Inflammatory macrophage treated with lipopolysaccharide for 4 hours (primary cell): ENCODE measurements around the gene CAPN9.
A peak's percentile ranks its signal among the peaks of the same experiment; 100 is the strongest.

Experiments used
- DNase-seq: peaks from one replicate; pipeline ENCODE4 v3.0.0-alpha.2; 2020

The CAPN9 gene

DNA sequence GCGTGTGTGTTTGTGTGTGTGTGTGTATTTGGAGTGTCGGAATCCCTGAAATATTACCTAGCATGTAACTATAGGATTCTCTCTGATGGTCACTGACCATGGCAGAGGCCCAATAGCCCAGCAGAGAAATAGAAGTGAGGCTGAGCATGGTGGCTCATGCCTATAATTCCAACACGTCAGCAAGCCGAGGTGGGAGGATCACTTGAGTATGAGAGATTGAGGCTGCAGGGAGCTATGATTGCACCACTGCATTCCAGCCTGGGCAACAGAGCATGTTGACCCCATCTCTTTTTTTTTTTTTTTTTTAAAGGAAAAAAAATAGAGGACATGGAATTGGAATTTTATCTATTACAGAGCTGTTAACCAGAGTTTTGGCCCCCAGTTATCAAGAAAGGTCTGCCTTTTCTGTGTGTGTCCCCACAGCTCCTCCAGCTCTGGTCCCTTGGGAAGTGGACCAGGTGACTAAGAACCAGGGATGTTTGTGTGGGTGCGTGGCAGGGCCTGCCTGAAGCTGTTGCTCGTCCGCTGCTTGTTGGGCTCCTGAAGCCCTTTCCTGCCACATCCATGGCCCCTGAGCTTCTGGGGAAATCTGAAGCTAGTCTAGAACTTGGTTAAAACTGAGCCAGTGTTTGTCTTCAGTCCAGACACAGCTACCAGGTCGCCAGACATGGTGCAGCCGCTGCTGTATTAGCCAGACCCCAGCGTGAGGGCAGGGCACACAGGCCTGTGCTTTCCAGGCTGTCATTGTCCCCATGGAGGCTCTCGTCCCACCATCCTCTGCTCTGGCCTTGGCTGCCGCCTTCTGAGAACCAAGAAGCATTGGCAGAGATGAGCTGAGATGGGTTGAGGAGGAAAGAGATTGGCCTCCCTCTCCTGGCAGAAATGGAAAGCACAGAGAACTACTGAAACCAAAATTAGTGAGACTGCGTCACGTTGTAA, 25.5 kb downstream of the CAPN9 start:
- DNase-seq: peak; percentile 7

DNA sequence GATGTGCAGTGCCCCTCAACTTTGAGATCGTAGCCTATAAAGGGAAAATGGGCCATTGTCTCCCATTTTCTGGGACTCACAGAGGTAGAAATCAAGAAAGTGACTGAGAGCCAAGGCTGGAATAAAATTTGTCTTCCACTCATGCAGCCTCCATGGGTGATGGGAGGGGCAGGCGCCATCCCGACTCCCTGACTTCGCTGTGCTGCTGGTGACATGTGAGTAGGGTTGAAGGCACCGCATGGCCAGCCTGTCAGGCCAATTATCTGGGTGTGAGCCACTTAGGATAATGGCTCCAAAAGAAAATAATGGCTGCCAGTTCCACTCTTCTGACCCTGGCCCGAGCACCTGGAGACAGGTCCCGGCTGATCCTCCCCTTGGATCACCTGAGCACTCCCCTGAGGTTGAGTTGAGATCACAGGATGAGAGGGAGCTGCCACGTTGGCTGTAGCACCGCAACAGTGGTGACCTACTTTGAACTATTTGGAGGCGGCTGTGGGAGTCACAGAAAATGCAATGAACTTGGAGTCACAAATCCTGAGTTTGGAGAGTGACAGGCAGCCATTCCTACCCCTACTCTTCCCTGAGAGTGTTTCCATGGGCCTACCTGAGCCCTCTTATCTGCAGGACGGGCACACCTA, 26.3 kb downstream of the CAPN9 start:
- no peak for DNase-seq

DNA sequence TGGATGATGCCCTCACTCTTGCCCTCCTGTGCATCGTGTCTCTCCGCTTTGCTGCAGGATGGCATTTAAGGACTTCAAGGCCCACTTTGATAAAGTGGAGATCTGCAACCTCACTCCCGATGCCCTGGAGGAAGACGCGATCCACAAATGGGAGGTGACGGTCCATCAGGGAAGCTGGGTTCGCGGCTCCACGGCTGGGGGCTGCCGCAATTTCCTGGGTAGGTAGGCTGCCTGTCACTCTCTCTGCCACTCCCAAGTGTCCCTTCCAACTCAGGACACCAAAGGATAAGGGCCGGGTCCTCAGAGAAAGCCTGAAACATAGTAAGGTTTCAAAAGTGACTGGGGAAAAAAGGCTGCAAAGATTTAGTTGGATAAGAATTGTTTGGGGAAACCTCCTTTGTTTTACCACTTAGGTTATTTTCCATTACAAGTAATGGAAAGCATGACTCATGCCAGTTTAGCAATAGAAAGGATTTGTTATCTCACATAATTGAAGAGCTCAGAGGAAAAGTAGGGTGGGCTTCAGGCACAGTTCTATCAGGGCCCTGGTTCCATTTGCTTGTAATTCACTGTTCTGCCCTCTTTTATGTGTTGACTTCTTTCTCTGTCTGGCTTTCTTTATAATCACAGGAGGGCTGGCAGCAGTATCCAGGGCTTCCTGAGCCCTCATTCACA, 31.9 kb downstream of the CAPN9 start:
- DNase-seq: no peak

DNA sequence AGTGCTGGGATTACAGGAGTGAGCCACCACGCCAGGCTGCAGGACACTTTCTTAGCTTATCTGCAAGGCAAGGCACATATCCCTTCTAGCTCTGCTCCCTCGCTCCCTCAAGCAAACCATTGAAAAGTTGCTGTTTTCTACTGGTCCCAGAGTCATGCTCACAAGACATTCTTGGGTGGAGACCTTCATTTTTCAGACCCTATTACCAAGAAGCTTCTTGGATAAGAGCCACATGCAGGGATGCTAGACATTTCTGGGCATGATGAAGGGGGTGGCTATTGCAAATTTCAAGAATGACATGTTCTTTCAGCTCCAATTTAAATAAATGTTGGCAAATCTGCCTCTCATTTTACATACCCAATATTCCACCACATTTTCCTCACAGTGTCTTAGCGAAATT, 33.9 kb downstream of the CAPN9 start:
- DNase-seq: no peak

DNA sequence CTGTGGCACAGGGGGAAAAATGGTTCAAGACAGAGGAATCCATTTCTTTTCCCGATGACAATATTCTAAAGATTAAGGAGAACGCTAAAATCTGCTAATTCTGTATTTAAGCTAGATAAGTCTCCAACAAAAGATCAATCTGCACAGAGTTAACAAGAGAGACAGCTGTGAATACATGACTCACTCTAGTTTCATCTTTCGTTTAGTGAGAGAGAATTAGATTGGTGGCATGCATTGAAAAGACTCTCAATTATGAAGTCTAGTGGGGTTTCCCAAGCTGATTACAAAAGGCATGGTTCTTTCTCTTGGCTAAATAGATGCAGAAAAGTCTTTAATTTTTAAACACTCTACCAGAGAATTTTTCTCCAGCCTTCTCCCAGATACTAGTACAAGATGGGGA, 34.4 kb downstream of the CAPN9 start:
- DNase-seq: no peak

DNA sequence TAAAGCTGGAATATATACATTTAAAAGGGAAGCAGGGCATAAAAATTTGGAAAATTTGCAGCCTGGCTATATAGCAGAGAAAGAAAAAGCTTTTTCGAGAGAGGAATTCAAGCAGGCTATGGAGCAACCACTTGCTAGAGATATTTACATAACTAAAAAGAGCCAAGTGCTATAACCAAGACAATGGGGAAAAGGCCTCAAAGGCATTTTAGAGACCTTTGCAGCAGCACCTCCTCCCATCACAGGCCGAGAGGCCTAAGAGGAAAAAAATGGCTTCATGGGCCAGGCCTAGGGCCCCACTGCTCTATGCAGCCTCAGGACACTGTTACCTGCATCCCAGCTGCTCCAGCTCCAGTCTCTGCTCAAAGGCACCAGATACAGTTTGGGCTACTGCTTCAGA, 37.0 kb downstream of the CAPN9 start:
- no peak for DNase-seq

DNA sequence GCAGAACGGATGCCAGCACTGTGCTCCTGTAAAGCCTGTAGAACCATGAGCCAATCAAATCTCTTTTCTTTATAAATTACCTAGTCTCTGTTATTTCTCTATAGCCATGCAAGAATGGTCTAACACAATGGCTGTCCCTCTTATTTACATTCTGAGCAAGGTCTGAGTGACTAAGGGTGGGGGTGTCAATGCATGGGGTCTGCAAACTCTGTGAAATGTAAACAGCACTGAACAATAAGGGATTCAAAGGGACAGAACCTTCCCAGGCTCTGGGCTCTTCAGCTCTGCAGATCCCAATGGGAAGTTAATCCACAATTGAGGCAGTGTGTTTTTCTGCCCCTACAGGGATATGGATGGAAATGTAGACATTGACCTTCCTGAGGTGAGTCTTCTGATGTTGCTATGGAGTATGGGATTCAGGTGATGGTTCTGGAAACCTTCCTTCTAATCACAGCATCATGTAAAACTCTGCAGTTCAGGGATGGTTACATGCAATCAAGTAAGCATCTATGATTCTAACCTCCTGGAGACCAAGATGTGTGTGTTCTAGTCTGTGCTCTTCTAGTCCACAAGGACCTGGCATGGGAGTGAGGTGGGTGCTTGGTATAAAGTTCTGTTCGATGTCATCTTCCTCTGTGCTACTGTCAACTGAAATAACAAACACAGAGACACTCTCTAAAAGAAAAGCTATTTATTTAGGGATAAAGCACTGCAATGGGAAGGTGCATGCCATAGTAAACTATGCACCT, 38.6 kb downstream of the CAPN9 start:
- no peak for DNase-seq

DNA sequence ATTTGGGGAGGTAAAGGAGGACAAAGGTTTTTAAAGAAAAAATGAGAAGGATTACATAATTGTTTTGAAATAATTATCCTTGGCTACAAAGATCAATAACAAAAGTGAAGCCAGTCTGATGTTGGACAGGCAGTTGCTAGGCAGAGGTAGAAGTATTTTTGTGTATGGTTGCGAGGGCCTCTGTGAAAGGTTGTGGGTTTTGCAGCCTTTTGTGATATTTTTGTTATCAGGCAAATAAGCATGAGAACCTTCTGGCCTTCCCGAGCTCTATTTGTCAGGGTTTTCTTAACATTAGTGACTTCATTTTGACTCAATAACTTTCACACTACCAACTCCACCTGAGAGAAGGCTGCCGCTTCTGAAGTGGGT, 39.2 kb downstream of the CAPN9 start:
- DNase-seq: no peak

DNA sequence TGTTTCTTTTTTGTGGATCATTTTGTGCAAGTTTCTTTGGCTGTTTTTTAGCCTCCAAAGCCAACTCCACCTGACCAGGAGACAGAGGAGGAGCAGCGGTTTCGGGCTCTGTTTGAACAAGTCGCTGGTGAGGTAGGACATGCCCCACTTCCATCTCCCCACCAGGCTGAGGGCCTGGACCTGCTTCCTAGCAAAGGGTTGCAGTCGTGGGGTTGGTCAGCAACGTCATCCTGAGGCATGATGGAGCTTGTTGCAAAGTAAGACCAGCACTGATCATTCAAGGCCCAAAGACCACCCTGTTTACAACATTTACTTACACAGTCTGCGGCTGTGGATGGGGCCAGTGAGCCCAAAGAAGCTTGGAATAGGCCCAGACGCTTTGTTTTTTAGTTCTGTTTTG, 40.3 kb downstream of the CAPN9 start:
- no peak for DNase-seq

DNA sequence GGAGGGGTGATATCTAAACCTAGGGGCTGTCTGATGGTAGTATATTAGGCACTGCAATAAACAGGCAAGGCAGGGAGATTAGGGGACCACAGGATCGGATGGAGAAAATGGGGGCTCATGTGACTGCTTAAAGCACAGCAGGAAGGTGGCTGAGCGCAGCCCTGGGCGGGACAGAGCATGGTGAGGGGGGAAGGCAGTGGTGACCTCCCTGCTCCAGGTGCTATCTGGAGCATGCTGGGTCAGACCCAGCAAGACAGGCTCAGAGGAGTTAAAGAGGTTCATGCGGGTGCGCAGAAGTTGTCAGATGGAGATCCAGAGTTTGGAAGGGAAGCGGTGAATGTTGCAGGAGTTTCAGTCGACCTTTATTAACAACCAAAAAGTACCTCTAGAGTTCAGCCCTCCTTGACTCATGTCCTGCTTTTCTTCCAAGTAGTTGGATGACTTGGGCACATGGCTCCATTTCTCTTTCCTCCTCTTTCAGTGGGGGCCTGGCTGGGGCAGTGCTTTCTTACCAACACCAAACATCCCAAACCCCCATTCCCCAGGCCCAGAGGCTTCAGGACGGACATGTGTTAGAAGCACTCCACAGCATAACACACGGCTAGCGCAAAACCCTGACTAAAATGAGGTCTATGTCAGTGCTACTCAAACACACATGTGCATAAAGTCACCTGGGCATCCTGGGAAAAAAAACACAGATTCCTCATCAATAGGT, 41.5 kb downstream of the CAPN9 start:
- DNase-seq: no peak

DNA sequence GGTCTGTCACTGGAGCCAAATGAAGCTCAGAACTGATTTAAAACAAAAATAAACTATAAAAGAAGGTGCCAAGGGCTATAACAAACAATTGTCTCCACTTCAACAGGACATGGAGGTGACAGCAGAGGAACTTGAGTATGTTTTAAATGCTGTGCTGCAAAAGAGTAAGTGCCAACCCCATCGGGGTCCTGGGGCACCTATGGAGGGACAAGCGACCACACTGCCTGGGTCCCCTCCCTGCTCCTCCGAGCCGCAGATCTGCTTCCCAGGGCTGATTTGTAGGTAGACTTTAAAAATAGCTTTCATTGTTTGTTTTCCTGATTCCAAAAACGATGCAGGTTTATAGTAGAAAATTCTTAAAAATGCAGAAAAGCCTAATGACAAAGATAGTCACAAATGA, 42.8 kb downstream of the CAPN9 start:
- DNase-seq: no peak

DNA sequence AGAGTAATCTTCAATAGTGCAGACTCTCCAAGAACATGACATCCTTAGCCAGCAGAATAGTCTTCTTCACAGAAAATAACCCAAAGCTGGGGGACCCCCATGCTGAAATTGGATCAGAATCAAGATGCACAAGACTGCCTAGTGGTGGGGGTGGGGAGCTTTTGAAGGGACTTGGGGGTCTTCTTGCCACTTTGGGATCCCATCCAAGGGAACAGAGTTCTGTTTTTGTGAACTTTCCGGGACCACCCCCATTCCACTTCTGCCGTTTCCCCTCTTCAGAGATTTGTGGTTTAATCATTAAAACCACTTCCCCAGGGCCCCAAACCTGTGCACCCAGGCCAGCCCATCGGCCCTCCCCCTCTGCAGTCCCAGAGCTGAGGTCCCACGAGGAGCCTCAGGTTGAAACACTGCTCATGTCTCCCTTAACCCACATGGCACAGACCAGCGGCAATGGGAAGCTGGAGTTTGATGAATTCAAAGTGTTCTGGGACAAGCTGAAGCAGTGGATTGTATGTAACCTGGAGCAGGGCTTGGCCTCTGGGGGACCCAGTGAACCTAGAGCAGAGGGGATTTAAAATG, 44.9 kb downstream of the CAPN9 start:
- DNase-seq: no peak

DNA sequence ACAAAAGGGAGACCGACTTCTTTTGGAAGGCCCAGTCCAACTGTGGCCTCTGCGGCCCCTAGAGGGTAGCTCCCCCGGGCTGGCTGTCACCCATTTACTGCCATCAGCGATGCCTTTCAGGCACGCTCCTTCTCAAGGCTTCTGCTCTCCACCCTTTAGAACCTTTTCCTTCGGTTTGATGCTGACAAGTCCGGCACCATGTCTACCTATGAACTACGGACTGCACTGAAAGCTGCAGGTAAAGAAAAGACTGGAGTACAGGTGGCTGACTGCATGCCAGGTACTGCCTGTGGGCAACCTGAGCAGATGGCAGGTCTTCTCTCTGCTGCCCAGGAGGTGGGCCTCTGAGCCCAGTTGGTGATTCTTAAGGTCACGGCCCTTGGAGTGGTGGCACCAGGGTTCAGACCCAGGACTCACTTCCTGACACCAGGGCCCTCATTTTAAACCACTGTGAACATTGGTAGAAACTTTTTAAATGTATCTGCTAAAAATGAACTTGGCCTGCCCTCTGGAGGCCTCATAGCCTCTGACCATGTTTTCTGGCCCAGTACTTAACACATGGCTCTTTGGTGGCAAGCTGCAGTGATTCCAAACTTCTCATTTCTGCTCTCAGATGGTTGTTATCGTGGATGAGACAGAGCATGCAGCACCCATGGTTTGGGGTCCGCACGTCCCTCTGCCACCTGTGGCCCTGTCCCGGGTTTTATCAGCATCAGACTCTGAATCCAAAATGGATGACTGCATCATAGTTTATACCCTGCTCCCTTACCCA, 45.7 kb downstream of the CAPN9 start:
- DNase-seq: no peak

DNA sequence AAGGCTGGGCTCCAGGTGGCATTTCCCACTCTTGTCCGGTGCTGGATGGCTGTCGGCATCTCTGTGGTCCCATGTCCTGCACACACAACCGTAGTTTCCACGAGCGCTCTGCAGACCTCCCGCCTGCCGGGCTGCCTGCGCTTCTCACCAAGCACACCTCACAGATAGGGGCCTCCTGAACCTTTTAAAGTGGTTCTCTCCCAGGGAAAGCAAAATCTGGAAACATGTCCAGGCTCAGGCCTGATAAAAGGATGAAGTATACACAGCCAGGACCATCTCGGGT, 46.2 kb downstream of the CAPN9 start:
- DNase-seq: no peak

DNA sequence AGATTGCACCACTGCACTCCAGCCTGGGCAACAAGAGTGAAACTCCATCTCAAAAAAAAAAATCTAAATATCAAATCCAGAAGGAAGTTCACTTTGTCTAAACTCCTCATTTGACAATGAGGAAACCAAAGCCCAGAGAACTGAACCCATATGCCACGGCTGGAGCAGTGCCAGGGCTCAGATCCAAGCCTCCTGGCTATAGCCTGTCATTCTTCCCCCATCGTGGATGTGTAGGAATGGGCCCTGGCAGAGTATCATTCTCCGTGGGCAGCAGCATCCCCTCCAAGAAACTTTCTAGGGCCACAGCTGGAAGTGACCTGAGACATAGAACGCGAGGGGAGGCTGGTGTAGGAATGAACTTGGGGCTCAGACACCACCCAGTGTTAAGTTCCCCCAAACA, 47.2 kb downstream of the CAPN9 start:
- DNase-seq: no peak

DNA sequence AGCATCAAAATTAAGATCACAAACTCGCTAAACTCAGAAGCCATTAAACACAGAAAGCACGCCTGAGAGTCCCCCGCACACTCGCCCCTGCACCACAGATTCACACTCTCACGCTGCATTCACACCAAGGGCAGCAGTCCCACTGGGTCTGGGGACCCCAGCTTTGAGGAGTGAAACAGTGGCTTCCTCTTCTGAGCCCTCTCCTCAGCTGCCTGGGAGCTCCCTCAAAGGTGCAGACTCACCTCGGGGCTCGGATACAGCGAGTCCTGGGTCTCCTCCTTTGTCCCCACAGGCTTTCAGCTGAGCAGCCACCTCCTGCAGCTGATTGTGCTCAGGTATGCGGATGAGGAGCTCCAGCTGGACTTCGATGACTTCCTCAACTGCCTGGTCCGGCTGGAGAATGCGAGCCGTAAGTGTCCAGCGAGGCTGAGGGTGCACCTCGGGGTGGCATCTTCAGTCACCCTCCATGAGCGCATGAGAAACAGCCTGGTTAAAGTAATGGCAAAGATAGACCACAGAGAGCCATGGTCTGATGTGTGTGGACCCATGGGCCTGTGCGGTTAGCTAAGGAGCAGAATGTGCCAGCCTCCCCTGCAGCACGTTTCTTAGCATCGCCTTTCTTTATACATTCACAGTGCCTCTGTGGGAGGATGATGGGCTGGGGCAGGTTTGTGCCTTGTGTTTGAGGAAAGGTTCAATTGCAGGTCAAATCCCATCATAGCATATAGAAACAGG, 47.9 kb downstream of the CAPN9 start:
- no peak for DNase-seq

DNA sequence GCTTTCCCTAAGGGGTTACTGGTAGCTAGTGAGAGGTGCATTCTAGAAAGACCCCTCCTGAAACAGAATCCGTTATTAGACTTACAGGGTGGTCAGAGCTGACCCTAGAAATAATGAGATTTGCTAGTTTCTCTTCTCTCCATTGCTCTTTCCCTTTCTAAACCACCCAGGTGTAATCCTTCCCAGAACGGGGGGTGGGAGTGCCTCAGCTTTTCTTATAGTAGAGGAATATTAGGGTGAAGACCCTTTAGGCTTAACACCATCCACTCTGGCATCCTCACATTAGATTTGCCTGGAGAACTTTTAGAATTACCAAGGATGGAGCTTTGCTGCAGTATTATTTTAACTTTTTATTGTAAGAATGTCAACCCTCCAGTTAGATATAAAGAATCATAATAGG, 49.4 kb downstream of the CAPN9 start:
- DNase-seq: no peak

DNA sequence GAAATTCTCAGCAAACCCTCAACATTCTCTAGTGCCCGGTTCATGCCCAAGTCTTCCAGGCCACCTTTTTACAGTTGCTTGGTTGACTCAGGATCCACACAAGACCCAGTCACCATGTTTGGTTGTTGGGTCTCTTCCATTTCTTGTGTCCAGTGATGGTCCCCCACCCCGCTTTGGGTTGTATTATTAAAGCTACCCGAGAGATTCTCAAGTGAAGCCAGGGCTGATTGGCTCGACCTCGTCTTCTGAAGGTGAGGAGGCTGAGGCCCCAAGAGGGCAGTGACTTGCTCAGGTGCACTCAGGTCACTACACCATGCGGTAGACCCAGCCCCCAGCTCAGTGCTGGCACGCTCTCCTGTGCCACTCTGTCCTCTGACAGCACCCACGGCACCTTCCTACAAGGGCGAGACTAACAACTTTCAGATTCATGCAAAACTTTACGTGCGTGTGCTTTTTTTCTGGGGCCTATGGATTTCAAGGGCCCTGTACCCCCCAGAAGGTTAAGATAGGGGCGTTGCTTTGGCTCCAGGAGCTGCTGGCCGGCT, 50.3 kb downstream of the CAPN9 start:
- DNase-seq: no peak

DNA sequence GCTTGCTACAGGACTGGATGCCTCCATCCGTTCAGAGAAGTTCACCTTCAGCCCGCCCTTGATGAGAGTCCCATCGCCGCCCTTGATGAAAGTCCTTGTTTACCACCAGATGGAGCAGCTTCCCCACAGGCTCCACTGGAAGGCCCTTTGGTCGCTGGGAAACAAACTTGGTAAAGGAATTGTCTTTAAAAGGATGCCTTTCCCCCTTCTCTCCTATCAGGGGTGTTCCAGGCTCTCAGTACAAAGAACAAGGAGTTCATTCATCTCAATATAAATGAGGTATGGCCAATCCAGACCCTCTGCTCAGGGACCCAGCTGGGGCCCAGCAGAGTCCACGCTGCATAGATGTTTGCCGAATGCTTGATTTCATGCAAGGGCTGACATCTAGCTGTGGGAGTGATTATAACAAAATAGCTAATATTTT, 50.8 kb downstream of the CAPN9 start:
- DNase-seq: peak; percentile 40

DNA sequence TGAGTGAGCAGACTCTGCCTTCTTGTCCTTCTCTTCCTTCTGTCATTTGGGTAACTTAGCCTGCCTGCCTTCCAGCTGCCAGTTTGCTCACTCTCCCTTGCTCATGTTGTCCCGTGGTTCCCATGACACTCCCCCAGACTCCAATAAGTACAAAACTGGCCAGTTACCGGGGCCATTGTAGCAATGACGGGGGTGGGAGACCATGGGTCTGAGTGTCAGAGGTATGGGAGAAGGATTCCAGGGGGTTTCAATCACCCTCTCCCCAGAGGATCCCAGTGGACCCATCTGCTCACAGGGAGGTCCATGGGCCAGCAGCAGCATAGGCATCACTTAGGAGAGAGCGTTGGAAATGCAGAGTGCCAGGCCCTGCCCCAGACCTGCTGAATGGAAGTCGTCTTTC, 51.3 kb downstream of the CAPN9 start:
- no peak for DNase-seq
